Activated CD4-positive, alpha-beta memory T cell treated with anti-CD3 and anti-CD28 coated beads for 36 hours (primary cell): ENCODE results near the gene DMAC2L. TPM values are rescaled to one million over a fixed set of nuclear protein-coding genes. Genes with fewer than 3 reads are reported as not detected.

ENCODE experiments used
- CTCF ChIA-PET: fragments of 350-600 bp; sonication (Branson Sonifier 250); formaldehyde crosslinking; loops from one replicate; lab custom pipeline; 2021; ENCODE audit warnings: antibody characterized with exemption, inconsistent platforms; lab: Charles Lee
- POLR2A ChIA-PET: fragments of 350-600 bp; sonication (Branson Sonifier 250); formaldehyde crosslinking; loops from one replicate; lab custom pipeline; 2021; ENCODE audit warnings: antibody characterized with exemption; lab: Charles Lee
- DNase-seq: peaks from one replicate; pipeline ENCODE4 v3.0.0-alpha.2; 2020
- H3K27ac Mint-ChIP-seq: one replicate; pipeline ENCODE4 v1.8.0; 2021; ENCODE audit warnings: mixed read lengths
- H3K27me3 Mint-ChIP-seq: one replicate; pipeline ENCODE4 v1.8.0; 2021; ENCODE audit warnings: mixed read lengths
- H3K36me3 Mint-ChIP-seq: one replicate; pipeline ENCODE4 v1.8.0; 2021; ENCODE audit warnings: mixed read lengths
- H3K4me1 Mint-ChIP-seq: one replicate; pipeline ENCODE4 v1.8.0; 2021; ENCODE audit warnings: low read depth, mixed read lengths
- H3K4me3 Mint-ChIP-seq: one replicate; pipeline ENCODE4 v1.8.0; 2021; ENCODE audit warnings: mild to moderate bottlenecking, mixed read lengths
- H3K9me3 Mint-ChIP-seq: one replicate; pipeline ENCODE4 v1.8.0; 2021; ENCODE audit warnings: mixed read lengths
- intact Hi-C: fragments of 100-400 bp; cut with micrococcal nuclease; formaldehyde crosslinking; loops from one replicate; pipeline ENCODE4 v1.15.1; 2023
- microRNA-seq: library from miRNA; unstranded; fragments of <30 nt; microRNA quantifications from one replicate; pipeline ENCODE4 v1.2.0, GENCODE V29; 2022; ENCODE audit warnings: borderline number of aligned reads, borderline microRNAs expressed, borderline replicate concordance
- total RNA-seq, 2 experiments: library from RNA; stranded (reverse); gene quantifications; one replicate each; pipeline ENCODE4 v1.2.3, GENCODE V29; 2021

DMAC2L gene
- total RNA-seq, 2 experiments from 2014 or later: 13.4 to 13.9 TPM

DNA sequence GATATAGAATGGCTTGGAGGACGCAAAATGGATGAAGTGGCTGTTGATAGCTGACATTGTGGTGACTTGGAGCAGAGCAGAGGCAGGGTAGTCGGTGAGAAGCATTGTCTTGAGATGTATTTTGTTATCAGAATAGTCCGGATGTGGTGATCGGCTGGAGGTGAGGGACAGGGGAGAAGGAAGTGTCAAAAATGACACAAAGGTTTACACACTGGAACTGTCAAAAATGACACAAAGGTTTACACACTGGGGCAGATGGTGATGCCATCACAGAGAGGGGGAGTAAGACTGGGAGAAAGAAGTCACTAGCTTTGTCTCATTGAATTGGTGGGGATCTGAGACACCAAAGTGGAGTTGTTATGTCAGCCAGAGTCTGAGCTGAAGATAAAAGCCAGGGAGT is 54.5 kb downstream of the DMAC2L start:
- peaks cover 5% of the 10 kb centered on the region for H3K9me3 Mint-ChIP-seq
- intact Hi-C loops: no loop called here

DNA sequence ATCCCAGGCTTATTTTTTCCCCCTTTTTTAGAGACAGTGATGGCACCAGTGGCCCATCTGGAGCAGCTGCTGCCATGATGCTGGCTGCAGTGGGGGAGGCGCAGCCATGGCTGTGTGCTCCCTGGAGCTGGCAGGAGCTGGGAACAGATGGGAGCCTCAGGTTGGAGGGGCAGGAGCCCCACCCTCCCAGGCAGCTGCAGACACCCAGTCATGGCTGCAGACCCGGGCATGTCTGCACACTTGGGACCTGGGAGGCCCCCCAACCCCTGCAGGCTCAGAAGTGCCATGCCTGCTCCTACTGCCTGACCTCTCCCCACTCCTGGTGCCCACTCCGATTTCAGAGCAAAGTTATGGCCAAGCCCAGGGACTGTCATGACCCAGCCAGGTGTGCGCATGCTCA is 59.4 kb downstream of the DMAC2L start:
- ChIA-PET POLR2A (no interaction called here), CTCF (no interaction called here)
- Mint-ChIP-seq H3K9me3 (no peaks in the 10 kb centered on the region), H3K4me3 (no peak overlapping the region), H3K27me3 (no peaks in the 10 kb centered on the region), H3K27ac (no peak overlapping the region), H3K4me1 (no peaks in the 10 kb centered on the region), H3K36me3 (no peaks in the 10 kb centered on the region)
- intact Hi-C loops: no loop called here
- no peak for DNase-seq

More for the DNA sequence above, 54.5 kb downstream of the DMAC2L start:
- H3K36me3 Mint-ChIP-seq: peaks cover 6% of the 10 kb centered on the region
- ChIA-PET CTCF (interaction anchor here (1.4 kb wide), 1 partner anchor 32 kb away, joined by 3 read pairs; no protein-coding TSS in a partner anchor), POLR2A (interaction anchor here (1.0 kb wide), 1 partner anchor 11 kb away, joined by 3 read pairs; no protein-coding TSS in a partner anchor)
- peaks cover 17% of the 10 kb centered on the region for H3K4me1 Mint-ChIP-seq
- no peaks in the 10 kb centered on the region for H3K27me3 Mint-ChIP-seq
- DNase-seq: no peak
- H3K4me3 Mint-ChIP-seq: no peak overlapping the region
- H3K27ac Mint-ChIP-seq: no peak overlapping the region

DNA sequence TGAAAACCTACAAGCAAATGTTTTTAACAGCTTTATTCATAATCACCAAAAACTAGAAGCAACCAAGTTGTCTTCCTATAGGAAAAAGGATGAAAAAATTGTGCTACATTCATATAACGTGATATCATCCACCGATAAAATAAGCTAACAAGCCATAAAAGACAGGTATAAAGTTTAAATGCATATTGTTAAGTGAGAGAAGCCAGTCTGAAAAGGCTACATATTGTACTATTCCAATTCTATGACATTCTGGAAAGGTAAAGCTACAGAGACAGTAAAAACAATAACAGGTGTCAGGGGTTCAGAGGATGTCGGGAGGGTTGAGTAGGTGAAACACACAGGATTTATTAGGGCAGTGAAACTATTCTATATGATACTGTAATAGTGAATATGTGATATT is 61.8 kb downstream of the DMAC2L start:
- POLR2A ChIA-PET: no interaction called here

DNA sequence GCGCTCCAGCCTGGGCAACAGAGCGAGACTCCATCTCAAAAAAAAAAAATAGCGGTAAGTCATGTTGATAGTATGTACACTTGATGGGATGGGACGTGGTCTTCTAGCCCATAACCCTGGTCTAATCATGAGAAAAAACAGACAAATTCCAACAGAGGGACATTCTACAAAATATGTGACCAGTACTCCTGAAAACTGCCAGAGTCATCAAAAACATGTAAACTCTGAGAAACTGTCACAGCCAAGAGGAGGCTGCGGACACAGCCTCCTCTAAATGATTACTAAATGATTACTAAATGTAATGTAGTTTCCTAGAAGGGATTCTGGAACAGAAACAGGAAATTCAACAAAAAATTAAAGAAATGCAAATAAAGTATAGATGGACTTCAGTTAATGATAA is 63.6 kb downstream of the DMAC2L start:
- H3K9me3 Mint-ChIP-seq: no peaks in the 10 kb centered on the region
- no peaks in the 10 kb centered on the region for H3K36me3 Mint-ChIP-seq
- H3K27ac Mint-ChIP-seq: no peak overlapping the region
- H3K4me1 Mint-ChIP-seq: no peaks in the 10 kb centered on the region
- CTCF ChIA-PET: no interaction called here
- no peaks in the 10 kb centered on the region for H3K27me3 Mint-ChIP-seq
- intact Hi-C loops: no loop called here
- no peak for DNase-seq
- no peak overlapping the region for H3K4me3 Mint-ChIP-seq
- POLR2A ChIA-PET: no interaction called here

More for the DNA sequence above, 61.8 kb downstream of the DMAC2L start:
- Mint-ChIP-seq H3K36me3 (no peaks in the 10 kb centered on the region), H3K4me1 (no peaks in the 10 kb centered on the region), H3K4me3 (no peak overlapping the region), H3K27me3 (no peaks in the 10 kb centered on the region), H3K9me3 (no peaks in the 10 kb centered on the region), H3K27ac (no peak overlapping the region)
- CTCF ChIA-PET: no interaction called here
- intact Hi-C loops: no loop called here
- no peak for DNase-seq

Small RNAs within 50 kb of the gene (microRNA-seq; reads per million reads assigned to microRNA genes)
- gene MIR4504: 1.6 reads per million

Other genes with a start within 250 kb of the DMAC2L start
- gene VCPKMT, start 195.8 kb upstream of the DMAC2L start, total RNA-seq: 10 to 100 TPM in 1 of 2 experiments, 1 to 10 TPM in 1; 7.7 to 10.1 TPM
- 10 to 100 TPM; 19.6 to 20.9 TPM for gene SOS2, start 80.7 kb upstream of the DMAC2L start, total RNA-seq
- 10 to 100 TPM; 15.0 to 15.2 TPM for gene L2HGDH, start 95 bp upstream of the DMAC2L start, total RNA-seq
- 1 to 10 TPM; 2.4 to 3.4 TPM for gene CDKL1, start 84.6 kb downstream of the DMAC2L start, total RNA-seq
- gene MAP4K5, start 220.2 kb downstream of the DMAC2L start, total RNA-seq: 10 to 100 TPM; 14.6 to 15.6 TPM
- gene ATL1, start 247.8 kb downstream of the DMAC2L start, total RNA-seq: under 1 TPM; 0.38 to 0.58 TPM